ENCODE measurements around the gene LRMDA.
"Not testable (repeated sequence)": the region's sequence is repeated elsewhere in the genome, so short reads cannot be mapped to it uniquely, and the experiment has no call there.

Gene LRMDA

GRCh38 chr10:75613685-75614504 lies 182.5 kb downstream of the LRMDA start:
- ChIA-PET CTCF (no interaction called here), POLR2A (no interaction called here)
- DNase-seq (ENCODE audit: extremely low spot score): no peak

DNA sequence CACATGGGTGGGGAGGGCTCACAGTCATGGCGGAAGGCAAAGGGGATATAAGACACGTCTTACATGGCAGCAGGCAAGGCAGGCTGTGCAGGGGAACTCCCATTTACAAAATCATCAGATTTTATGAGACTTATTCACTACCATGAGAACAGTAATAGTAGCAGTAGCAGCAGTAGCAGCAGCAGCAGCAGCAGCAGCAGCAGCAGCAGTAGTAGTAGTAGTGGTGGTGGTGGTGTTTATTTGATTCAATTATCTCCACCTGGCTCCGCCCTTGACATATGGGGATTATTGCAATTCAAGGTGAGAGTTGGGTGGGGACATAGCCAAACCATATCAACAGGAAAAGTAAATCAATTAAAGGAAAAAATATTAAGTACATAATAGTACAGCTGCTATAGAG lies 184.7 kb downstream of the LRMDA start:
- no peak for TF ChIP-seq CTCF (IDR thresholded peaks at IDR 0.05; ENCODE audit: control extremely low read depth, extremely low read depth, low read depth, missing control alignments)
- DNase-seq (ENCODE audit: extremely low spot score): no peak
- CTCF ChIA-PET: interaction anchor here (0.8 to 1.2 kb wide), 2 partner anchors 10 to 28 kb away, joined by 3 read pairs; no protein-coding TSS in a partner anchor
- POLR2A ChIA-PET: no interaction called here

More at GRCh38 chr10:75613685-75614504, 182.5 kb downstream of the LRMDA start:
- TF ChIP-seq CTCF (IDR thresholded peaks at IDR 0.05; ENCODE audit: control extremely low read depth, extremely low read depth, low read depth, missing control alignments): no peak

GRCh38 chr10:75616874-75617478 lies 185.6 kb downstream of the LRMDA start:
- CTCF ChIA-PET: interaction anchor here (0.8 to 1.2 kb wide), 2 partner anchors 9 to 27 kb away, joined by 3 read pairs; no protein-coding TSS in a partner anchor
- DNase-seq (ENCODE audit: extremely low spot score): no peak
- no peak for TF ChIP-seq CTCF (IDR thresholded peaks at IDR 0.05; ENCODE audit: control extremely low read depth, extremely low read depth, low read depth, missing control alignments)
- POLR2A ChIA-PET: no interaction called here

GRCh38 chr10:75617485-75618155 lies 186.2 kb downstream of the LRMDA start:
- no peak for TF ChIP-seq CTCF (IDR thresholded peaks at IDR 0.05; ENCODE audit: control extremely low read depth, extremely low read depth, low read depth, missing control alignments)
- ChIA-PET CTCF (no interaction called here), POLR2A (no interaction called here)
- no peak for DNase-seq (ENCODE audit: extremely low spot score)

GRCh38 chr10:75619635-75620034 lies 188.2 kb downstream of the LRMDA start:
- no peak for TF ChIP-seq CTCF (IDR thresholded peaks at IDR 0.05; ENCODE audit: control extremely low read depth, extremely low read depth, low read depth, missing control alignments)
- no peak for DNase-seq (ENCODE audit: extremely low spot score)
- ChIA-PET POLR2A (no interaction called here), CTCF (no interaction called here)

- TF ChIP-seq CTCF (IDR thresholded peaks at IDR 0.05; ENCODE audit: control extremely low read depth, extremely low read depth, low read depth, missing control alignments): no peak
- POLR2A ChIA-PET: no interaction called here
- CTCF ChIA-PET: interaction anchor here (1.2 kb wide), 1 partner anchor 12 kb away, joined by 3 read pairs; no protein-coding TSS in a partner anchor
- no peak for DNase-seq (ENCODE audit: extremely low spot score)
These were observed 188.9 kb downstream of the LRMDA start for GRCh38 chr10:75620356-75620755.

DNA sequence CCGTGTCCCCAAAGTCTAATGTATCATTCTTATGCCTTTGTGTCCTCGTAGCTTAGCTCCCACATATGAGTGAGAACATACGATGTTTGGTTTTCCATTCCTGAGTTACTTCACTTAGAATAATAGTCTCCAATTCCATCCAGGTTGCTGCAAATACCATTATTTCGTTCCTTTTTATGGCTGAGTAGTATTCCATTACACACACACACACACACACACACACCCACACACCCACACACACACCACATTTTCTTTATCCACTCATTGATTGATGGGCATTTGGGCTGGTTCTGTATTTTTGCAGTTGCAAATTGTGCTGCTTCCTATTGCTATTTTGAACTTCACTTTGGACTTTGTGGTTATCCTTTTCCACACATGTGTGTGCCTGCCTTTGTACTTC lies 189.6 kb downstream of the LRMDA start:
- CTCF ChIA-PET: interaction anchor here (1.2 kb wide), 1 partner anchor 11 kb away, joined by 3 read pairs; no protein-coding TSS in a partner anchor
- POLR2A ChIA-PET; DNase-seq (ENCODE audit: extremely low spot score): not testable (repeated sequence)

Data from GM10248 (cell line).